ENCODE data around the gene CLEC4M.

Gene CLEC4M

DNA sequence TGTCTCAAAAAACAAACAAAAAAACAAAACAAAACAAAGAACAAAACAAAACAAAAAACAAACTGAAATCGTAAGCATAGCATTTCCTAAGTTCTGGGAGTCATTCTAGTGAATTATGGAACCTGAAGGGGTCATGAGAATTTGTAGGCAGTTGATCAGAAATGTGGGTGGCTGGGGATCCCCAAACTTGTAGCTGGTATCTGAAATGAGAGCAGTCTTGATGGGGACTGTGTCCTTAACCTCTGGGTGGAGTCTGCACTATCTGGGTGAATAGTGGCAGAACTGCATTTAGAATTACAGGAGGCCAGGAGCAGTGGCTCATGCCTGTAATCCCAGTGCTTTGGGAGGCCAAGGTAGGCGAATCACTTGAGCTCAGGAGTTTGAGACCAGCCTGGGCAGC, 37.3 kb upstream of the CLEC4M start:
- peaks cover 45% of the 10 kb centered on the region for H3K27me3 ChIP-seq
- no peaks in the 10 kb centered on the region for H3K4me1 ChIP-seq
- H3K9me3 ChIP-seq: no peaks in the 10 kb centered on the region
- TF ChIP-seq, protein P1, sequence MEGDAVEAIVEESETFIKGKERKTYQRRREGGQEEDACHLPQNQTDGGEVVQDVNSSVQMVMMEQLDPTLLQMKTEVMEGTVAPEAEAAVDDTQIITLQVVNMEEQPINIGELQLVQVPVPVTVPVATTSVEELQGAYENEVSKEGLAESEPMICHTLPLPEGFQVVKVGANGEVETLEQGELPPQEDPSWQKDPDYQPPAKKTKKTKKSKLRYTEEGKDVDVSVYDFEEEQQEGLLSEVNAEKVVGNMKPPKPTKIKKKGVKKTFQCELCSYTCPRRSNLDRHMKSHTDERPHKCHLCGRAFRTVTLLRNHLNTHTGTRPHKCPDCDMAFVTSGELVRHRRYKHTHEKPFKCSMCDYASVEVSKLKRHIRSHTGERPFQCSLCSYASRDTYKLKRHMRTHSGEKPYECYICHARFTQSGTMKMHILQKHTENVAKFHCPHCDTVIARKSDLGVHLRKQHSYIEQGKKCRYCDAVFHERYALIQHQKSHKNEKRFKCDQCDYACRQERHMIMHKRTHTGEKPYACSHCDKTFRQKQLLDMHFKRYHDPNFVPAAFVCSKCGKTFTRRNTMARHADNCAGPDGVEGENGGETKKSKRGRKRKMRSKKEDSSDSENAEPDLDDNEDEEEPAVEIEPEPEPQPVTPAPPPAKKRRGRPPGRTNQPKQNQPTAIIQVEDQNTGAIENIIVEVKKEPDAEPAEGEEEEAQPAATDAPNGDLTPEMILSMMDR (IDR thresholded peaks at IDR 0.05; ENCODE audit: low read depth, low read length): no peak
- no peak overlapping the region for H3K4me3 ChIP-seq (ENCODE audit: low read depth, low read length)
- no peak for DNase-seq
- no peaks in the 10 kb centered on the region for H3K36me3 ChIP-seq

DNA sequence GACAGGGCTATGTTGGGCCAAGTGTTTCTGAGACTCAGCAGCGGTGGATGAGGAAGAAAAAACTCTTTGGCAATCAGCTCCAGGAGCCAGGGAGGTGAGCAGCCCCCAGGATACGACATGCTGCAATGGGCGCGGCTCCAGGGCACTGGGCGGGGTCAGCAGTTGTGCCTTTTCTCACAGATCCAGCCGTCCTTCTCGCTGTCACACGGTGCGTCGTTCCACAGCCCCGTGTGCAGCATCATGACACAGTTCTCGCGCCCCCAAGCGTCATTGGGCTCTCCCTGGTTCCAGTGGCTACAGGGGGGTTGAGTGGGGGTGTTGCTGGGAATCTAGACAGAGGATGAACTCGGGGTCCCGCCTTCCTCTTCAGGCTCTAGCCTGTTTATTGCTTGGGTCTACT, 33.8 kb upstream of the CLEC4M start:
- H3K4me1 ChIP-seq: no peaks in the 10 kb centered on the region
- DNase-seq: no peak
- TF ChIP-seq, protein P1 (IDR thresholded peaks at IDR 0.05; ENCODE audit: low read depth, low read length): no peak
- no peaks in the 10 kb centered on the region for H3K9me3 ChIP-seq
- no peaks in the 10 kb centered on the region for H3K36me3 ChIP-seq
- H3K27me3 ChIP-seq: peaks cover 68% of the 10 kb centered on the region
- H3K4me3 ChIP-seq (ENCODE audit: low read depth, low read length): no peak overlapping the region

DNA sequence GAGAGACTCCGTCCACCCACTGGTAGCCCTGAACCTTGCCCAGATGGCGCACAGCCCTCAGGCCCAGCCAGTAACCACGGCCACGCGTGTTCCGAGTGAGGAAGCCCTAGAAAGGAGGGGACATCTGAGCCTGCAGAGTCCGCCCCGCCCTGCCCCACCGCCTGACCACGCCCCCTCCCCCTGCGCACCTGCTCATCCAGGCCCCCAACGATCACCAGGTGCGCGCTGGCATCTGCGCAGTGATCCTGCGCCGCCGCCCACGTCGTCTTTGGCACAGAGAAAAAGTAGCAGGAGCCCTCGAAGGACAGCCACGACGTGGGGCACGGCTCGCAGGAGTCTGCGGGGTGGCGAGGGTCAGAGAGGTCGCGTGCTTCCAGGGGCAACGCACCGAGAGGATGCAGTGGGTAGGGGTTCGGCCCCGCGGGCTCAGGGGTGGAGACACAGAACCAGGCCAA, 33.2 kb upstream of the CLEC4M start:
- no peaks in the 10 kb centered on the region for H3K36me3 ChIP-seq
- TF ChIP-seq, protein P1 (IDR thresholded peaks at IDR 0.05; ENCODE audit: low read depth, low read length): no peak
- no peak for DNase-seq
- peaks cover 71% of the 10 kb centered on the region for H3K27me3 ChIP-seq
- H3K4me1 ChIP-seq: no peaks in the 10 kb centered on the region
- no peaks in the 10 kb centered on the region for H3K9me3 ChIP-seq
- H3K4me3 ChIP-seq (ENCODE audit: low read depth, low read length): no peak overlapping the region

DNA sequence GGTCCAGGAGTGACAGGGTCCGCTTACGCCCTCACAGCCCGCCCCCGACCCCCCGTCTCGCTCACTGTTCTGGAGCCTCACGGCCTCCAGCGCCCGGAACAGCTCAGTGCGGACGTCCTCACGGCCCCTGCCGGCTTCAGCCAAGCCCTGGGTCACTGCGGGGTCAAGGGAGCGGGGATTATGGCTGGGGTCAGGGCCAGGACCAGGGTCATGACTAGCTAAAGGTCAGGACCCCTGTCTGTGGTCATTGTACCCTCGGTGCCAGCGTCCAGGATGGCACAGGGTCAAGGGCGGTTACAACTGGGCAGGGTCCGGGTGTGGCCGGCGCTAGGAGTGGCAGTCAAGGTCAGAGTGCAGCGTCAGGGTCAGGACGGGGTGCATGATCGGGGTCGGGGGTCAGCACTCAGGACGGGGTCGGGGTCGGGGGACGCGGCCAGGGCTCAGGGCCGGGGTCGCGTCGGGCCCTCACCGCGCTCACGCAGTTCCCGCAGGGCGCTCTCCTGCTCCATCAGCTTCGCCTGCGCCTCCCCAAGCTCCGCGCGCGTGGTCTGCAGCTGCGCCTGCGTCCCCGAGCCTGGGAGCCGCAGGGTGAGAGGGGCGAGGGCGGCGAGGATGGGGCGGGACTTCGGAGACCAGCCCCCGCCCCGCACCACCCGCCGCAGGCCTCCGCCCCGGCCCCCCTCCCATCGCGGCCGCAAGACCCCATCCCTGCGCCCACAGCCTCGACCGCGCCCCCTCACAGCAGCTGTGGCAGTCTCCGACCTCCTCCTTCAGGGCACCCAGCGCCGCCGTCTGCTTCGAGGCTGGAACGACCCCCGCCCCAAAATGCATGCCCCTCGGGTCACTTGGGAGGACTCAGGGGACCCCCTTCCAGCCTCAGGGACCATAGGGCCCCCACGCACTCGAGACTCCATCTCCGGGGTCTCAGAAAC, 32.5 kb upstream of the CLEC4M start:
- Histone ChIP-seq H3K9me3 (no peaks in the 10 kb centered on the region), H3K4me1 (no peaks in the 10 kb centered on the region), H3K27me3 (peaks cover 64% of the 10 kb centered on the region), H3K36me3 (no peaks in the 10 kb centered on the region), H3K4me3 (ENCODE audit: low read depth, low read length) (no peak overlapping the region)
- no peak for DNase-seq
- TF ChIP-seq, protein P1 (IDR thresholded peaks at IDR 0.05; ENCODE audit: low read depth, low read length): no peak

DNA sequence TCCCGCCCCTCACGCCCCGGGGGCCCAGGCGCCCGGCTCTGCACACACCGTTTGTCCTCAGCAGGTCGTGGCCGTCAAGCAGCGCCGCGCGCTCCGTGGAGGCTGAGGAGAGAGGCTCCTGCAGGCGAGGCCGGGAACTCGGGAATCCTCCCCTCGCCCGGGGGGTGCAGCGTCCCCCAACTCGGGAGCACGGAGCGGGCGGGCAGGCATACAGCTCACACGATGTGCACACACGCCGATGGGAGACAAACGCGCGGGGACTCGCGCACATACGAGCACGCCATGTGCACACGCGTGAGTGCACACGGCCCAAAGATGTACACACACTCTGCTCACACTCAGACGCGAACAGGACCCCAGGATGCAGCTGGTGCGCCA, 31.8 kb upstream of the CLEC4M start:
- no peaks in the 10 kb centered on the region for H3K9me3 ChIP-seq
- H3K4me1 ChIP-seq: no peaks in the 10 kb centered on the region
- no peak overlapping the region for H3K4me3 ChIP-seq (ENCODE audit: low read depth, low read length)
- TF ChIP-seq, protein P1 (IDR thresholded peaks at IDR 0.05; ENCODE audit: low read depth, low read length): no peak
- H3K36me3 ChIP-seq: no peaks in the 10 kb centered on the region
- H3K27me3 ChIP-seq: peaks cover 59% of the 10 kb centered on the region
- no peak for DNase-seq

DNA sequence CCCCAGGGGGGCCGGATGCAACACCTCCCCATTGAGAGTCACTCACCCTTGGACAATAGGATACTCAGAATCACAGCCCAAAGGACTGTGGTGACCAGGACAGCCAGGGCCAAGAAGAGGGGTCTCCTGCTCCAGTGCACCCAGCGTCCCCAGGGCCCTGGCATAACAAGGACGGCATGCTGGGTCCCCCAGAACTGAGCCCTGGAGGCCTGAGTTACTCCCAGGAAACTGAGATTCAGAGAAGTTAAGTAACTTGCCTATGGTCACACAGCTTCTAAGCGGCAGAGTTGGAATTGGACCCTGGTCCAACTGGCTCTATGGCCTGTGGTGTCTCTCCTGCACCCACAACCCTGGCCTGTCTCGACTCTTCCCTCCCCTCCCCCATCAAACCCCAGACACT, 31.4 kb upstream of the CLEC4M start:
- no peaks in the 10 kb centered on the region for H3K4me1 ChIP-seq
- peaks cover 59% of the 10 kb centered on the region for H3K27me3 ChIP-seq
- TF ChIP-seq, protein P1 (IDR thresholded peaks at IDR 0.05; ENCODE audit: low read depth, low read length): no peak

More for the DNA sequence above, 31.4 kb upstream of the CLEC4M start:
- Histone ChIP-seq H3K9me3 (no peaks in the 10 kb centered on the region), H3K4me3 (ENCODE audit: low read depth, low read length) (no peak overlapping the region), H3K36me3 (no peaks in the 10 kb centered on the region)
- no peak for DNase-seq
